Keratinocyte (primary cell): ENCODE data around the gene PSTPIP2.
A peak's percentile ranks its signal among the peaks of the same experiment; 100 is the strongest.

Source experiments
- EZH2 ChIP-seq: IDR thresholded peaks from one replicate; pipeline ENCODE4 v1.6.1; 2012; ENCODE audit warnings: inconsistent platforms, mild to moderate bottlenecking, low read length, moderate library complexity
- TF ChIP-seq, protein P1 (sequence below), 3 experiments: IDR thresholded peaks in 1 of 3; conservative IDR thresholded peaks in 1 of 3; optimal IDR thresholded peaks in 1 of 3; 2 replicates in 2 of 3; 3 replicates in 1 of 3; pipeline versions ENCODE3 to v1.5.1; 2011; ENCODE audit warnings: low read length in 3 of 3, mild to moderate bottlenecking in 3 of 3, moderate library complexity in 2 of 3, control low read depth in 1 of 3, inconsistent platforms in 1 of 3; ENCODE audit not compliant: insufficient read depth in 2 of 3; ENCODE audit errors: extremely low read depth in 1 of 3

DNA sequence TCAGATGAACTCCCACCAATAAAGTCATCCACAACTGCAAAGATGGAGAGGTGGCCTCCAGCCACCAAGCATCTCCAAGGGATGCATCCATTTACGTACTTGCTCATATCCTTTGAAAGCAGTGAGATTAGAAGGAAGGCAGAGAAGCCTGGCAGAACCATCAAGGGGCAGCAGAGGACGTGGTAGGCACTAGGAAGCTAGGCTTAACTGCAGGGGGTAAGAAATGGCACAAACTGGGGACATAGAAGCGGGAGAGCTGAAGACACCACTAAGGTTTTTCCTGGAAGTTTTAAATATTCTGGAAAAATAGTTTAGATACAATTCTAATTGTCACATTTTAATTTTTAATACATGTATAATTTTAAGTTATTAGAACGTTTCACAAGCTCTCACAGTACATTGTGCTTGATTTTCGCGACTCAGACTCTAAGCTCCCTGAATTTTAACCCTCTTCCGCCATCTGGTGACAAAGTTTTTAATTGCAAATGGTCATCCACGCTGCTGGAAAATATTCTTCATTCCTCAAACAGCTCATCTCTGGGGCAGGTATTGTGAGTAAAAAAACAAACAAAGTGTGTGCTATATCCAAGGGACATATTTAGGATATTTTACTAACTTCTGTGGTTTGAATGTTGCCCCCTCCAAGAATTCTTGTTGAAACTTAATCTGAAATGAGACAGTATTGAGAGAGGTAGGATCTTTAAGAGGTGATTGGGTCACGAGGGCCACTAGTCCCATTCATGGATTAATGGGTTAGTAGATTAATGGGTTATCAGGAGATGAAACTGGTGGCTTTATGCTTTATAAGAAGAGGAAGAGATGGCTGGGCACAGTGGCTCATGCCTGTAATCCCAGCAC is 1.6 kb upstream of the PSTPIP2 start:
- TF ChIP-seq, protein P1, sequence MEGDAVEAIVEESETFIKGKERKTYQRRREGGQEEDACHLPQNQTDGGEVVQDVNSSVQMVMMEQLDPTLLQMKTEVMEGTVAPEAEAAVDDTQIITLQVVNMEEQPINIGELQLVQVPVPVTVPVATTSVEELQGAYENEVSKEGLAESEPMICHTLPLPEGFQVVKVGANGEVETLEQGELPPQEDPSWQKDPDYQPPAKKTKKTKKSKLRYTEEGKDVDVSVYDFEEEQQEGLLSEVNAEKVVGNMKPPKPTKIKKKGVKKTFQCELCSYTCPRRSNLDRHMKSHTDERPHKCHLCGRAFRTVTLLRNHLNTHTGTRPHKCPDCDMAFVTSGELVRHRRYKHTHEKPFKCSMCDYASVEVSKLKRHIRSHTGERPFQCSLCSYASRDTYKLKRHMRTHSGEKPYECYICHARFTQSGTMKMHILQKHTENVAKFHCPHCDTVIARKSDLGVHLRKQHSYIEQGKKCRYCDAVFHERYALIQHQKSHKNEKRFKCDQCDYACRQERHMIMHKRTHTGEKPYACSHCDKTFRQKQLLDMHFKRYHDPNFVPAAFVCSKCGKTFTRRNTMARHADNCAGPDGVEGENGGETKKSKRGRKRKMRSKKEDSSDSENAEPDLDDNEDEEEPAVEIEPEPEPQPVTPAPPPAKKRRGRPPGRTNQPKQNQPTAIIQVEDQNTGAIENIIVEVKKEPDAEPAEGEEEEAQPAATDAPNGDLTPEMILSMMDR (optimal IDR thresholded peaks at IDR 0.05 in 1 of 3, IDR thresholded peaks at IDR 0.05 in 1 of 3, conservative IDR thresholded peaks at IDR 0.05 in 1 of 3; ENCODE audit: extremely low read depth in 1 of 3, insufficient read depth in 2 of 3, low read length in 3 of 3) = peak; percentile 30 to 59 (median 56)
- no peak for TF ChIP-seq EZH2
